NB4 (cell line): ENCODE data around the gene PASK.

Experiments
- CTCF ChIP-seq: IDR thresholded peaks from one replicate; pipeline ENCODE4 v1.5.1; 2012; ENCODE audit warnings: low read depth, low read length
- MAX ChIP-seq: IDR thresholded peaks from 2 replicates; pipeline ENCODE4 v1.6.1; 2011; ENCODE audit warnings: low read depth, low read length
- MYC ChIP-seq: IDR thresholded peaks from 2 replicates; pipeline ENCODE4 v1.6.1; 2011; ENCODE audit warnings: low read depth, low read length
- POLR2A ChIP-seq: IDR thresholded peaks from 2 replicates; pipeline ENCODE4 v1.6.1; 2011; ENCODE audit warnings: mild to moderate bottlenecking; ENCODE audit not compliant: insufficient read length; ENCODE audit errors: extremely low read depth

- TF ChIP-seq POLR2A (no peak), CTCF (no peak), MAX (no peak), MYC (no peak)
Measured at GRCh38 chr2:241108271-241109209, 40.7 kb downstream of the PASK start.
